ENCODE data around the gene NID2.

NID2 gene

GRCh38 chr14:51972566-51972965, 96.3 kb downstream of the NID2 start:
- DNase-seq (ENCODE audit: low read depth), result peak; percentile 16
- Histone ChIP-seq H3K27me3 (replicated peaks; ENCODE audit: control insufficient read depth, insufficient read depth, low read length) (no peaks in the 10 kb centered on the region), H3K4me1 (ENCODE audit: control insufficient read depth, insufficient read depth, low read length) (no peaks in the 10 kb centered on the region), H3K36me3 (ENCODE audit: control insufficient read depth, insufficient read depth, low read length, severe bottlenecking) (no peaks in the 10 kb centered on the region), H3K9me3 (ENCODE audit: control insufficient read depth, low read length) (no peaks in the 10 kb centered on the region), H3K9ac (ENCODE audit: low read length) (no peak overlapping the region), H3K4me3 (ENCODE audit: low read length) (no peak overlapping the region)

GRCh38 chr14:51969852-51970540, 98.9 kb downstream of the NID2 start:
- Histone ChIP-seq H3K9ac (ENCODE audit: low read length) (no peak overlapping the region), H3K36me3 (ENCODE audit: control insufficient read depth, insufficient read depth, low read length, severe bottlenecking) (no peaks in the 10 kb centered on the region), H3K9me3 (ENCODE audit: control insufficient read depth, low read length) (no peaks in the 10 kb centered on the region), H3K27me3 (replicated peaks; ENCODE audit: control insufficient read depth, insufficient read depth, low read length) (no peaks in the 10 kb centered on the region), H3K4me3 (ENCODE audit: low read length) (no peak overlapping the region), H3K4me1 (ENCODE audit: control insufficient read depth, insufficient read depth, low read length) (no peaks in the 10 kb centered on the region)
- no peak for DNase-seq (ENCODE audit: low read depth)

- no peak for DNase-seq (ENCODE audit: low read depth)
- Histone ChIP-seq H3K27me3 (replicated peaks; ENCODE audit: control insufficient read depth, insufficient read depth, low read length) (no peaks in the 10 kb centered on the region), H3K36me3 (ENCODE audit: control insufficient read depth, insufficient read depth, low read length, severe bottlenecking) (no peaks in the 10 kb centered on the region), H3K9me3 (ENCODE audit: control insufficient read depth, low read length) (no peaks in the 10 kb centered on the region), H3K4me1 (ENCODE audit: control insufficient read depth, insufficient read depth, low read length) (peaks cover 7% of the 10 kb centered on the region), H3K9ac (ENCODE audit: low read length) (no peak overlapping the region), H3K4me3 (ENCODE audit: low read length) (no peak overlapping the region)
Observed at GRCh38 chr14:51967521-51967920, 101.3 kb downstream of the NID2 start.

GRCh38 chr14:51963286-51963685, 105.6 kb downstream of the NID2 start:
- Histone ChIP-seq H3K9me3 (ENCODE audit: control insufficient read depth, low read length) (peaks cover 12% of the 10 kb centered on the region), H3K27me3 (replicated peaks; ENCODE audit: control insufficient read depth, insufficient read depth, low read length) (no peaks in the 10 kb centered on the region), H3K4me1 (ENCODE audit: control insufficient read depth, insufficient read depth, low read length) (peaks cover 10% of the 10 kb centered on the region), H3K36me3 (ENCODE audit: control insufficient read depth, insufficient read depth, low read length, severe bottlenecking) (peaks cover 11% of the 10 kb centered on the region), H3K4me3 (ENCODE audit: low read length) (peak overlapping the region; percentile 67), H3K9ac (ENCODE audit: low read length) (peak overlapping the region; percentile 19)
- peak; percentile 74 for DNase-seq (ENCODE audit: low read depth)

GRCh38 chr14:51962711-51963110, 106.1 kb downstream of the NID2 start:
- peak overlapping the region; percentile 67 for H3K4me3 ChIP-seq (ENCODE audit: low read length)
- peak; percentile 27 for DNase-seq (ENCODE audit: low read depth)
- peak overlapping the region; percentile 19 for H3K9ac ChIP-seq (ENCODE audit: low read length)
- H3K27me3 ChIP-seq (replicated peaks; ENCODE audit: control insufficient read depth, insufficient read depth, low read length), result no peaks in the 10 kb centered on the region
- peaks cover 16% of the 10 kb centered on the region for H3K9me3 ChIP-seq (ENCODE audit: control insufficient read depth, low read length)
- H3K4me1 ChIP-seq (ENCODE audit: control insufficient read depth, insufficient read depth, low read length), result peaks cover 10% of the 10 kb centered on the region
- peaks cover 14% of the 10 kb centered on the region for H3K36me3 ChIP-seq (ENCODE audit: control insufficient read depth, insufficient read depth, low read length, severe bottlenecking)

- Histone ChIP-seq H3K9ac (ENCODE audit: low read length) (no peak overlapping the region), H3K27me3 (replicated peaks; ENCODE audit: control insufficient read depth, insufficient read depth, low read length) (no peaks in the 10 kb centered on the region), H3K9me3 (ENCODE audit: control insufficient read depth, low read length) (peaks cover 18% of the 10 kb centered on the region), H3K4me3 (ENCODE audit: low read length) (no peak overlapping the region), H3K36me3 (ENCODE audit: control insufficient read depth, insufficient read depth, low read length, severe bottlenecking) (peaks cover 17% of the 10 kb centered on the region), H3K4me1 (ENCODE audit: control insufficient read depth, insufficient read depth, low read length) (peaks cover 10% of the 10 kb centered on the region)
- no peak for DNase-seq (ENCODE audit: low read depth)
Observed at GRCh38 chr14:51960866-51961265, 108.0 kb downstream of the NID2 start.

GRCh38 chr14:51959928-51960327, 108.9 kb downstream of the NID2 start:
- Histone ChIP-seq H3K4me3 (ENCODE audit: low read length) (no peak overlapping the region), H3K9me3 (ENCODE audit: control insufficient read depth, low read length) (peaks cover 18% of the 10 kb centered on the region), H3K4me1 (ENCODE audit: control insufficient read depth, insufficient read depth, low read length) (peaks cover 10% of the 10 kb centered on the region), H3K36me3 (ENCODE audit: control insufficient read depth, insufficient read depth, low read length, severe bottlenecking) (peaks cover 17% of the 10 kb centered on the region), H3K27me3 (replicated peaks; ENCODE audit: control insufficient read depth, insufficient read depth, low read length) (no peaks in the 10 kb centered on the region), H3K9ac (ENCODE audit: low read length) (no peak overlapping the region)
- no peak for DNase-seq (ENCODE audit: low read depth)

GRCh38 chr14:51957950-51958349, 110.9 kb downstream of the NID2 start:
- Histone ChIP-seq H3K4me3 (ENCODE audit: low read length) (no peak overlapping the region), H3K4me1 (ENCODE audit: control insufficient read depth, insufficient read depth, low read length) (peaks cover 7% of the 10 kb centered on the region), H3K9me3 (ENCODE audit: control insufficient read depth, low read length) (peaks cover 18% of the 10 kb centered on the region), H3K36me3 (ENCODE audit: control insufficient read depth, insufficient read depth, low read length, severe bottlenecking) (peaks cover 26% of the 10 kb centered on the region), H3K27me3 (replicated peaks; ENCODE audit: control insufficient read depth, insufficient read depth, low read length) (no peaks in the 10 kb centered on the region), H3K9ac (ENCODE audit: low read length) (no peak overlapping the region)
- peak; percentile 27 for DNase-seq (ENCODE audit: low read depth)

All from adipocyte (in vitro differentiated cells).